GM20431 (cell line): ENCODE results near the gene KDM2A.

Experiments used
- in situ Hi-C: fragments of 300-500 bp; cut with MseI, MboI; formaldehyde crosslinking; loops from one replicate; pipeline ENCODE4 v1.15.0; 2020; ENCODE audit warnings: low sequenced_read_pairs; ENCODE audit not compliant: unreplicated experiment

The KDM2A gene

GRCh38 chr11:67118801-67119584, at the start of gene KDM2A:
KDM2A (plus strand) TSS chr11:67119263; CDS start chr11:67121317, 2,054 bp downstream.
- in situ Hi-C loops, result no loop called here

GRCh38 chr11:67071420-67072284, 47.4 kb upstream of the KDM2A start:
- in situ Hi-C loops, result no loop called here

GRCh38 chr11:67072295-67072694, 46.8 kb upstream of the KDM2A start:
- in situ Hi-C loops, result no loop called here

GRCh38 chr11:67073908-67074307, 45.2 kb upstream of the KDM2A start:
- in situ Hi-C loops, result no loop called here

- in situ Hi-C loops, result no loop called here
Measured at GRCh38 chr11:67076202-67076601, 42.9 kb upstream of the KDM2A start.

- in situ Hi-C loops, result no loop called here
Measured at GRCh38 chr11:67079065-67079705, 39.9 kb upstream of the KDM2A start.

GRCh38 chr11:67082071-67082791, 36.8 kb upstream of the KDM2A start:
- in situ Hi-C loops, result no loop called here

GRCh38 chr11:67083786-67084366, 35.2 kb upstream of the KDM2A start:
- in situ Hi-C loops, result no loop called here

- in situ Hi-C loops, result no loop called here
Measured at GRCh38 chr11:67085617-67086016, 33.4 kb upstream of the KDM2A start.

GRCh38 chr11:67090717-67091116, 28.3 kb upstream of the KDM2A start:
- in situ Hi-C loops, result no loop called here

- in situ Hi-C loops, result no loop called here
Measured at GRCh38 chr11:67095214-67095507, 23.9 kb upstream of the KDM2A start.

GRCh38 chr11:67098799-67099429, 20.1 kb upstream of the KDM2A start:
- in situ Hi-C loops, result no loop called here

GRCh38 chr11:67099831-67100324, 19.2 kb upstream of the KDM2A start:
- in situ Hi-C loops, result no loop called here

- in situ Hi-C loops, result no loop called here
Measured at GRCh38 chr11:67102664-67103063, 16.4 kb upstream of the KDM2A start.

GRCh38 chr11:67105964-67106363, 13.1 kb upstream of the KDM2A start:
- in situ Hi-C loops, result no loop called here

GRCh38 chr11:67111261-67111660, 7.8 kb upstream of the KDM2A start:
- in situ Hi-C loops, result no loop called here

GRCh38 chr11:67113231-67113721, 5.8 kb upstream of the KDM2A start:
- in situ Hi-C loops, result no loop called here

GRCh38 chr11:67114275-67114896, 4.7 kb upstream of the KDM2A start:
- in situ Hi-C loops, result no loop called here

- in situ Hi-C loops, result no loop called here
Measured at GRCh38 chr11:67116758-67117105, 2.3 kb upstream of the KDM2A start.
